Psoas muscle (tissue), 8 donors: Measurements from ENCODE around the gene LDB3. TPM values are rescaled to one million over a fixed set of nuclear protein-coding genes. Genes with fewer than 3 reads are reported as not detected.

Experiments used
- ATAC-seq, 4 donors: fragments of 200-7000 bp; cut with Tn5 transposase; one replicate each; pipeline ENCODE4 v1.9.1; 2020; ENCODE audit warnings: moderate library complexity in 3 of 4, mild to moderate bottlenecking in 2 of 4
- DNase-seq, 2 donors: peaks; one replicate each; pipeline ENCODE4 v3.0.0-alpha.2; 2020
- H3K27ac ChIP-seq: fragments of 200-600 bp; one replicate; pipeline ENCODE4 v1.8.0; 2022
- H3K27me3 ChIP-seq, 3 donors: fragments of 200-600 bp in 1 of 3; one replicate each; pipeline versions ENCODE4 v1.6.1 to v1.8.0; 2013 to 2022; ENCODE audit warnings: low read length in 2 of 3, mild to moderate bottlenecking in 2 of 3, moderate library complexity in 1 of 3; ENCODE audit not compliant: insufficient read depth in 3 of 3
- H3K36me3 ChIP-seq, 2 donors: fragments of 200-600 bp in 1 of 2; one replicate each; pipeline versions ENCODE4 v1.6.1 to v1.8.0; 2013 to 2022; ENCODE audit warnings: low read depth in 1 of 2, mild to moderate bottlenecking in 1 of 2, moderate library complexity in 1 of 2; ENCODE audit not compliant: insufficient read depth in 1 of 2
- H3K4me1 ChIP-seq: fragments of 200-600 bp; one replicate; pipeline ENCODE4 v1.8.0; 2022
- H3K4me3 ChIP-seq: fragments of 200-600 bp; one replicate; pipeline ENCODE4 v1.8.0; 2022; ENCODE audit warnings: mild to moderate bottlenecking
- H3K9me3 ChIP-seq: fragments of 200-600 bp; one replicate; pipeline ENCODE4 v1.8.0; 2022
- WGBS, 3 donors: extraction: QIAGEN DNeasy Blood & Tissue Kit; methylation state at CpG; one replicate each; pipeline versions ENCODE4 v1.1.6 to v1.1.7; 2013; 5-methylcytosine and 5-hydroxymethylcytosine counted together
- intact Hi-C, 2 donors: fragments of 100-400 bp; cut with DNase I; formaldehyde crosslinking; loops; one replicate each; pipeline versions ENCODE4 v1.11.0 to v1.14.2; 2022
- polyA plus RNA-seq, 3 donors: library from polyadenylated mRNA; stranded (reverse); fragments of 200-250 nt; gene quantifications; one replicate each; pipeline ENCODE4 v1.2.3, GENCODE V29; 2013
- total RNA-seq, 4 donors: library from RNA; stranded (reverse); fragmentation: NEBNext Ultra II Directional in 2 of 4; extraction: Animal tissue kit (Norgen Biotek cat#: 25700) in 2 of 4; gene quantifications; one replicate each; pipeline versions ENCODE4 v1.2.1 to v1.2.4, GENCODE V29; 2021 to 2023
- TF ChIP-seq, protein P1 (sequence below): fragments of 200-600 bp; IDR thresholded peaks from one replicate; pipeline ENCODE4 v1.8.0; 2022; ENCODE audit warnings: antibody characterized with exemption
- donor health status: healthy with polysubstance abuse.
- donor health status: DM: no; HTN: no; CAD: no; lungs with moderate emphysema.
- donor health status: Bipolar disorder and iron deficiency.
- donor health status: healthy.
- donor health status: DM: yes; HTN: yes; CAD: no.
- donor health status: DM: no; HTN: no; CAD: no.
- donor health status: DM: no; HTN: no; CAD: no.
- donor health status: DM: yes; HTN: yes; CAD: no.

LDB3 gene
- total and polyA plus RNA-seq, 7 donors = 108 to 2,187 (median 615) TPM

DNA sequence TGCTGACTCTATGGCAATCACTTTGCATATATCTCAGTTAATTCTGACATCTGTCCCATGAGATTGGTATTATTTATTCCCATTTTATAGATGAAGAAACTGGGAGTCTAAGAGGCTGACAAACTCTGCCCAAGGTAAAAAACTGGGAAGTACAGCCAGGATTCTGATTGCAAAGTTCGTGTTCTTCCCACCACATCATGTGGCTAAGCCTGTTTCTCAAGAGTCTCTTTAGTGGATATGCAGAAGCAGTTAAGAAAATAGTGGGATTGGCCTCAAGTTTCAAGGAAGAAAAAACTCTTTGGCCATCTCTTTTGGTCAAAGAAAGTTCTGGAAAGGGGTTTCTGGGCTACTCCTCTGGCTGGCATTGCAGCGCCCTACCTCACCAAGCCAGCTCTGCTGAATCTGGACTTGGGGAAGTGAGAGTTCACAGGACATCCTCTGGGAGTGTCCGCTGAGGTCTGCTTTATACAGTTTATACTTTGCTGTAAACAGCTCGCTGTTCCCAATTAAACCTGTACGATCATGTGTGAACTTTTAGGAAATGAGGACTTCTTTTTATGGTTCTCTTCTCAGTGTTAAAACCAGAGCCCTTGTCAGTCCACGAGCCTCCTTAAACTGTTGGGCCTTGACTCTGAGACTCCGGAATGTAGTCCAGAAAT, 75.9 kb downstream of the LDB3 start:
- Histone ChIP-seq H3K36me3 (no peaks in the 10 kb centered on the region), H3K27ac (no peak overlapping the region), H3K9me3 (no peaks in the 10 kb centered on the region), H3K4me1 (peaks cover 2% of the 10 kb centered on the region), H3K27me3 (peaks cover 0 to 4% (median 0%) of the 10 kb centered on the region in 3 donors), H3K4me3 (no peak overlapping the region)
- DNase-seq (no peak), ATAC-seq (no peak)
- TF ChIP-seq, protein P1, sequence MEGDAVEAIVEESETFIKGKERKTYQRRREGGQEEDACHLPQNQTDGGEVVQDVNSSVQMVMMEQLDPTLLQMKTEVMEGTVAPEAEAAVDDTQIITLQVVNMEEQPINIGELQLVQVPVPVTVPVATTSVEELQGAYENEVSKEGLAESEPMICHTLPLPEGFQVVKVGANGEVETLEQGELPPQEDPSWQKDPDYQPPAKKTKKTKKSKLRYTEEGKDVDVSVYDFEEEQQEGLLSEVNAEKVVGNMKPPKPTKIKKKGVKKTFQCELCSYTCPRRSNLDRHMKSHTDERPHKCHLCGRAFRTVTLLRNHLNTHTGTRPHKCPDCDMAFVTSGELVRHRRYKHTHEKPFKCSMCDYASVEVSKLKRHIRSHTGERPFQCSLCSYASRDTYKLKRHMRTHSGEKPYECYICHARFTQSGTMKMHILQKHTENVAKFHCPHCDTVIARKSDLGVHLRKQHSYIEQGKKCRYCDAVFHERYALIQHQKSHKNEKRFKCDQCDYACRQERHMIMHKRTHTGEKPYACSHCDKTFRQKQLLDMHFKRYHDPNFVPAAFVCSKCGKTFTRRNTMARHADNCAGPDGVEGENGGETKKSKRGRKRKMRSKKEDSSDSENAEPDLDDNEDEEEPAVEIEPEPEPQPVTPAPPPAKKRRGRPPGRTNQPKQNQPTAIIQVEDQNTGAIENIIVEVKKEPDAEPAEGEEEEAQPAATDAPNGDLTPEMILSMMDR = no peak
- intact Hi-C loops = no loop called here
- WGBS, 3 donors = 68 to 79% (median 75%) methylated on average over 7 of the region's 7 CpGs

- ATAC-seq = no peak
- intact Hi-C loops = no loop called here
- no peak overlapping the region for H3K27ac ChIP-seq
These were observed 79.7 kb downstream of the LDB3 start for GRCh38 chr10:86747796-86748581.

DNA sequence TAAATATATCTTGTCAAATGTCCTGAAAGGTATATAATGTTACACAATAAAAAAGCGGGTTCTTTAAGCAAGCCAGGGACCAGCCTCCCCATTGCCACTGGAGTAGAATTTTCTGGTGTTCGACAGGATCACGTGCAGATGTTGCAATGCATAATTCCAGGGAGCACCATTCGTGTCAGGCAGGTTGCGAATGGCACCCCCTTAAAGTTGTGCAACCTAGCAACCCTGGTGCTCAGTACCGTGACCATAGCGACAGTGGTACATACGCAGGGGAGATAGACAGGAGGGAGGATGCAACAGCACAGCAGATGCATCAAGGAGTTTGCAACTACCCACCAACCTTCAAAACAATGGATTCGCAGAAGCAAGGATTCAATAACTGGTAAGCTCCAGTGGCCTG, 81.5 kb downstream of the LDB3 start:
- no peak for DNase-seq
- intact Hi-C loops = no loop called here
- 90 to 93% (median 91%) methylated on average over 9 of the region's 9 CpGs for WGBS, 3 donors
- H3K36me3 ChIP-seq = no peaks in the 10 kb centered on the region
- no peaks in the 10 kb centered on the region for H3K27me3 ChIP-seq
- no peak overlapping the region for H3K27ac ChIP-seq
- TF ChIP-seq, protein P1 = no peak
- ATAC-seq = no peak
- no peaks in the 10 kb centered on the region for H3K9me3 ChIP-seq
- no peak overlapping the region for H3K4me3 ChIP-seq
- peaks cover 20% of the 10 kb centered on the region for H3K4me1 ChIP-seq

More at GRCh38 chr10:86747796-86748581, 79.7 kb downstream of the LDB3 start:
- 37 to 47% (median 45%) methylated on average over 7 of the region's 7 CpGs for WGBS, 3 donors
- DNase-seq = no peak
- Histone ChIP-seq H3K27me3 (no peaks in the 10 kb centered on the region), H3K4me3 (no peak overlapping the region), H3K9me3 (no peaks in the 10 kb centered on the region), H3K36me3 (no peaks in the 10 kb centered on the region), H3K4me1 (peaks cover 7% of the 10 kb centered on the region)
- TF ChIP-seq, protein P1 = no peak

- no peaks in the 10 kb centered on the region for H3K9me3 ChIP-seq
- 95 to 97% (median 97%) methylated on average over 17 of the region's 17 CpGs for WGBS, 3 donors
- intact Hi-C loops = no loop called here
- no peak for ATAC-seq
- no peak overlapping the region for H3K27ac ChIP-seq
- no peaks in the 10 kb centered on the region for H3K27me3 ChIP-seq
- TF ChIP-seq, protein P1 = no peak
- H3K36me3 ChIP-seq = no peaks in the 10 kb centered on the region
- H3K4me1 ChIP-seq = peaks cover 26% of the 10 kb centered on the region
- H3K4me3 ChIP-seq = no peak overlapping the region
- DNase-seq = no peak
These were observed 83.2 kb downstream of the LDB3 start for GRCh38 chr10:86751477-86751876.
